Spleen (tissue), 11 donors: ENCODE data around the gene ALG11. TPM values are rescaled to one million over a fixed set of nuclear protein-coding genes. Genes with fewer than 3 reads are reported as not detected.

Source experiments
- DNase-seq: peaks from one replicate; pipeline ENCODE4 v3.0.0-alpha.2; 2020
- H3K27ac ChIP-seq, 8 donors: fragments of 200-600 bp; sonication (generic) in 7 of 8; 1 replicate in 4 of 8; 2 replicates in 4 of 8; pipeline versions ENCODE4 v1.5.0 to v1.8.0; 2016 to 2021; ENCODE audit warnings: inconsistent platforms in 4 of 8, mild to moderate bottlenecking in 4 of 8, moderate library complexity in 1 of 8
- H3K27me3 ChIP-seq, 7 donors: fragments of 200-600 bp; sonication (generic) in 6 of 7; replicated peaks in 1 of 7; 1 replicate in 4 of 7; 2 replicates in 3 of 7; pipeline versions ENCODE4 v1.5.0 to v1.8.0; 2016 to 2021; ENCODE audit warnings: inconsistent platforms in 3 of 7, mild to moderate bottlenecking in 1 of 7
- H3K36me3 ChIP-seq, 6 donors: fragments of 200-600 bp; sonication (generic) in 5 of 6; 1 replicate in 4 of 6; 2 replicates in 2 of 6; pipeline versions ENCODE4 v1.5.0 to v1.8.0; 2016 to 2021; ENCODE audit warnings: inconsistent platforms in 2 of 6
- H3K4me1 ChIP-seq, 6 donors: fragments of 200-600 bp; sonication (generic) in 5 of 6; 1 replicate in 3 of 6; 2 replicates in 3 of 6; pipeline versions ENCODE4 v1.5.0 to v1.8.0; 2016 to 2021; ENCODE audit warnings: inconsistent platforms in 3 of 6
- H3K4me3 ChIP-seq, 8 donors: fragments of 200-600 bp; sonication (generic) in 7 of 8; 1 replicate in 4 of 8; 2 replicates in 4 of 8; pipeline versions ENCODE4 v1.5.0 to v1.8.0; 2016 to 2021; ENCODE audit warnings: inconsistent platforms in 4 of 8, mild to moderate bottlenecking in 4 of 8, moderate library complexity in 2 of 8
- H3K9me3 ChIP-seq, 8 donors: fragments of 200-600 bp; sonication (generic) in 7 of 8; 1 replicate in 4 of 8; 2 replicates in 4 of 8; pipeline versions ENCODE4 v1.5.0 to v1.8.0; 2016 to 2021; ENCODE audit warnings: inconsistent platforms in 4 of 8
- CTCF ChIP-seq, 11 experiments: fragments of 200-600 bp in 7 of 11; fragments of 450-650 bp in 4 of 11; sonication (generic) in 4 of 11; IDR thresholded peaks in 8 of 11; conservative IDR thresholded peaks in 3 of 11; 1 replicate in 7 of 11; 2 replicates in 4 of 11; pipeline versions ENCODE4 v1.4.0 to v1.8.0; 2016 to 2021; ENCODE audit warnings: antibody characterized with exemption in 11 of 11, inconsistent platforms in 4 of 11, mild to moderate bottlenecking in 1 of 11
- POLR2A ChIP-seq, 3 donors: fragments of 450-650 bp; IDR thresholded peaks; one replicate each; pipeline ENCODE4 v1.5.1; 2017; ENCODE audit warnings: antibody characterized with exemption in 3 of 3, mild to moderate bottlenecking in 1 of 3
- POLR2AphosphoS5 ChIP-seq, 3 donors: sonication (generic); formaldehyde crosslinking; IDR thresholded peaks; one replicate each; pipeline ENCODE4 v1.5.1; 2017; ENCODE audit warnings: antibody characterized with exemption in 3 of 3
- WGBS, 5 donors: extraction: QIAGEN DNeasy Blood & Tissue Kit in 3 of 5; methylation state at CpG; one replicate each; pipeline versions ENCODE4 v1.1.5 to v1.1.7; 2013 to 2018; 5-methylcytosine and 5-hydroxymethylcytosine counted together
- intact Hi-C: fragments of 100-400 bp; cut with DNase I; formaldehyde crosslinking; loops from one replicate; pipeline ENCODE4 v1.15.0; 2023; ENCODE audit warnings: low total_unique reads
- polyA plus RNA-seq, 3 donors: library from polyadenylated mRNA; stranded (reverse); fragments of 200-250 nt; gene quantifications; one replicate each; pipeline ENCODE4 v1.2.1, GENCODE V29; 2013
- total RNA-seq, 7 donors: library from RNA; depleted of rRNA in 3 of 7; stranded (reverse); fragments of >200 nt in 3 of 7; fragmentation: NEBNext Ultra II Directional in 4 of 7; extraction: Animal tissue kit (Norgen Biotek cat#: 25700) in 4 of 7; gene quantifications; one replicate each; pipeline versions ENCODE4 v1.1.0 to v1.2.1, GENCODE V29; 2016 to 2021
- donor health status: healthy with polysubstance abuse.
- donor health status: DM: no; HTN: no; CAD: no; lungs with moderate emphysema.
- donor health status: DM: no; HTN: no; CAD: no.
- donor health status: Bipolar disorder and iron deficiency.
- donor health status: healthy.
- donor health status: DM: no; HTN: no; CAD: no.
- donor health status: DM: yes; HTN: yes; CAD: no.

The ALG11 gene
- total and polyA plus RNA-seq, 10 donors: 3.0 to 32.2 (median 27.6) TPM

- intact Hi-C loops: no loop called here
- WGBS, 5 donors: 75 to 88% (median 81%) methylated on average over 8 of the region's 8 CpGs
- no peak for TF ChIP-seq CTCF (IDR thresholded peaks at IDR 0.05 in 8 of 11, conservative IDR thresholded peaks at IDR 0.05 in 3 of 11)
- no peak for TF ChIP-seq POLR2A (IDR thresholded peaks at IDR 0.05)
- no peak for TF ChIP-seq POLR2AphosphoS5 (IDR thresholded peaks at IDR 0.05)
These were observed 14.4 kb upstream of the ALG11 start for GRCh38 chr13:51997641-51998330.

GRCh38 chr13:51998723-51999509 lies 13.3 kb upstream of the ALG11 start:
- H3K36me3 ChIP-seq: no peaks in the 10 kb centered on the region
- TF ChIP-seq CTCF (IDR thresholded peaks at IDR 0.05 in 8 of 11, conservative IDR thresholded peaks at IDR 0.05 in 3 of 11): no peak
- TF ChIP-seq POLR2A (IDR thresholded peaks at IDR 0.05): no peak
- no peak for TF ChIP-seq POLR2AphosphoS5 (IDR thresholded peaks at IDR 0.05)
- H3K4me3 ChIP-seq: no peak overlapping the region
- H3K27me3 ChIP-seq: peaks cover 0 to 6% (median 0%) of the 10 kb centered on the region in 7 donors
- H3K27ac ChIP-seq: no peak overlapping the region
- peaks cover 0 to 14% (median 6%) of the 10 kb centered on the region in 6 donors for H3K4me1 ChIP-seq
- 62 to 82% (median 70%) methylated on average over 6 of the region's 6 CpGs for WGBS, 5 donors
- intact Hi-C loops: no loop called here
- H3K9me3 ChIP-seq: no peaks in the 10 kb centered on the region
- no peak for DNase-seq

More at GRCh38 chr13:51997641-51998330, 14.4 kb upstream of the ALG11 start:
- no peak for DNase-seq
- Histone ChIP-seq H3K4me3 (no peak overlapping the region), H3K4me1 (peaks cover 0 to 14% (median 6%) of the 10 kb centered on the region in 6 donors), H3K27me3 (peaks cover 0 to 6% (median 0%) of the 10 kb centered on the region in 7 donors), H3K27ac (no peak overlapping the region), H3K9me3 (no peaks in the 10 kb centered on the region), H3K36me3 (no peaks in the 10 kb centered on the region)

- Histone ChIP-seq H3K4me3 (no peak overlapping the region), H3K27me3 (peaks cover 0 to 6% (median 0%) of the 10 kb centered on the region in 7 donors), H3K4me1 (peaks cover 0 to 14% (median 6%) of the 10 kb centered on the region in 6 donors), H3K27ac (no peak overlapping the region), H3K9me3 (no peaks in the 10 kb centered on the region), H3K36me3 (no peaks in the 10 kb centered on the region)
- WGBS, 5 donors: 74 to 86% (median 84%) methylated on average over 13 of the region's 13 CpGs
- no peak for DNase-seq
- intact Hi-C loops: no loop called here
- no peak for TF ChIP-seq CTCF (IDR thresholded peaks at IDR 0.05 in 8 of 11, conservative IDR thresholded peaks at IDR 0.05 in 3 of 11)
- no peak for TF ChIP-seq POLR2AphosphoS5 (IDR thresholded peaks at IDR 0.05)
- no peak for TF ChIP-seq POLR2A (IDR thresholded peaks at IDR 0.05)
These were observed 12.7 kb upstream of the ALG11 start for GRCh38 chr13:51999510-51999911.

GRCh38 chr13:51999921-52000320 lies 12.3 kb upstream of the ALG11 start:
- no peaks in the 10 kb centered on the region for H3K9me3 ChIP-seq
- H3K4me3 ChIP-seq: no peak overlapping the region
- intact Hi-C loops: loop anchor here (10.0 kb wide), 1 partner anchor 125 kb away; the partner anchor contains the start of gene NEK5
- H3K4me1 ChIP-seq: peaks cover 0 to 14% (median 6%) of the 10 kb centered on the region in 6 donors
- peaks cover 0 to 6% (median 0%) of the 10 kb centered on the region in 7 donors for H3K27me3 ChIP-seq
- H3K27ac ChIP-seq: no peak overlapping the region
- TF ChIP-seq CTCF (IDR thresholded peaks at IDR 0.05 in 8 of 11, conservative IDR thresholded peaks at IDR 0.05 in 3 of 11) (no peak), POLR2A (IDR thresholded peaks at IDR 0.05) (no peak), POLR2AphosphoS5 (IDR thresholded peaks at IDR 0.05) (no peak)
- WGBS, 5 donors: 73 to 100% (median 81%) methylated on average over 1 of the region's 1 CpG
- no peaks in the 10 kb centered on the region for H3K36me3 ChIP-seq
- DNase-seq: no peak
